Measurements from ENCODE around the gene FBN1.

FBN1 gene

DNA sequence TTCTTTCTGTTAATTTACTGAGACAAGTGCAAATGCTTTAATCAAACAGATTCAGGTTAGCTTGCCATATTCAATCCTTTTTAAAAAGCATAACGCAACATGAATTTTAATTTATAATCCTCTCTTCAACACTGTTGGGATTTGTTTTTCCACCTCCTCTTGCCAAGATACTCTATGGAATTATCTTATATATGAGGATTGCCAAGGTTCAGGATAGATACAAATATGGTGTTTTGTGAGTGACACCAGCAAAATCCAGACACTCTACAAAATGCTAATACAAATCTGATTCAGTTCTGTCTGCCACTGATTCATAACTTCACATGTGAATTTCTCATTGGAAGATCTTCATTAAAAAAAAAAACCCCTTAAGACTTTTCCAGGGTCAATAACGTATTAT is 104.8 kb downstream of the FBN1 start:
- Histone ChIP-seq H3K36me3 (no peaks in the 10 kb centered on the region), H3K9me3 (ENCODE audit: severe bottlenecking) (no peaks in the 10 kb centered on the region), H3K4me3 (ENCODE audit: low read depth, low read length) (no peak overlapping the region), H3K27me3 (ENCODE audit: insufficient read depth, low read depth, severe bottlenecking) (no peaks in the 10 kb centered on the region), H3K27ac (no peak overlapping the region)
- no peak for DNase-seq
- TF ChIP-seq, protein P1, sequence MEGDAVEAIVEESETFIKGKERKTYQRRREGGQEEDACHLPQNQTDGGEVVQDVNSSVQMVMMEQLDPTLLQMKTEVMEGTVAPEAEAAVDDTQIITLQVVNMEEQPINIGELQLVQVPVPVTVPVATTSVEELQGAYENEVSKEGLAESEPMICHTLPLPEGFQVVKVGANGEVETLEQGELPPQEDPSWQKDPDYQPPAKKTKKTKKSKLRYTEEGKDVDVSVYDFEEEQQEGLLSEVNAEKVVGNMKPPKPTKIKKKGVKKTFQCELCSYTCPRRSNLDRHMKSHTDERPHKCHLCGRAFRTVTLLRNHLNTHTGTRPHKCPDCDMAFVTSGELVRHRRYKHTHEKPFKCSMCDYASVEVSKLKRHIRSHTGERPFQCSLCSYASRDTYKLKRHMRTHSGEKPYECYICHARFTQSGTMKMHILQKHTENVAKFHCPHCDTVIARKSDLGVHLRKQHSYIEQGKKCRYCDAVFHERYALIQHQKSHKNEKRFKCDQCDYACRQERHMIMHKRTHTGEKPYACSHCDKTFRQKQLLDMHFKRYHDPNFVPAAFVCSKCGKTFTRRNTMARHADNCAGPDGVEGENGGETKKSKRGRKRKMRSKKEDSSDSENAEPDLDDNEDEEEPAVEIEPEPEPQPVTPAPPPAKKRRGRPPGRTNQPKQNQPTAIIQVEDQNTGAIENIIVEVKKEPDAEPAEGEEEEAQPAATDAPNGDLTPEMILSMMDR (IDR thresholded peaks at IDR 0.05; ENCODE audit: low read depth, low read length): no peak

DNA sequence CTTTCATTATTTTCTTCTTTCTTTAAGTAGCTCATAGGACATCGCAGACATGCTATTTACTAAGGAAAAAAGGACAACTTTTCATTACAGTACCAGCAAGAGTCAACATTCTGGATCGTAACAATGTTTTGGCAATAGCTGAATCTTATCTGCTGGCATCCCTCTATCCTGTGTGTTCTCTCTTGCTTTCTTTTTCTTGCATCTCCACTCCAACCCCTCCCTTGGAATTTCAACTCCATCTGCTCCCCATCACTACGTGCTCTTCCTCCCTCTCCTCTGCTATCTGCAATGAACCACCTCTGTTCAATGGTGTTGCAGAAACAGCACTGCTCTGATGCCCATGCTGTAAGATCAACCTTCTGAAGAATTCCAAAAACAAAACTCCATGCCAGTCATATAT is 106.6 kb downstream of the FBN1 start:
- no peaks in the 10 kb centered on the region for H3K27me3 ChIP-seq (ENCODE audit: insufficient read depth, low read depth, severe bottlenecking)
- H3K27ac ChIP-seq: no peak overlapping the region
- TF ChIP-seq, protein P1 (IDR thresholded peaks at IDR 0.05; ENCODE audit: low read depth, low read length): no peak
- no peaks in the 10 kb centered on the region for H3K36me3 ChIP-seq
- H3K9me3 ChIP-seq (ENCODE audit: severe bottlenecking): no peaks in the 10 kb centered on the region
- no peak overlapping the region for H3K4me3 ChIP-seq (ENCODE audit: low read depth, low read length)
- DNase-seq: no peak

DNA sequence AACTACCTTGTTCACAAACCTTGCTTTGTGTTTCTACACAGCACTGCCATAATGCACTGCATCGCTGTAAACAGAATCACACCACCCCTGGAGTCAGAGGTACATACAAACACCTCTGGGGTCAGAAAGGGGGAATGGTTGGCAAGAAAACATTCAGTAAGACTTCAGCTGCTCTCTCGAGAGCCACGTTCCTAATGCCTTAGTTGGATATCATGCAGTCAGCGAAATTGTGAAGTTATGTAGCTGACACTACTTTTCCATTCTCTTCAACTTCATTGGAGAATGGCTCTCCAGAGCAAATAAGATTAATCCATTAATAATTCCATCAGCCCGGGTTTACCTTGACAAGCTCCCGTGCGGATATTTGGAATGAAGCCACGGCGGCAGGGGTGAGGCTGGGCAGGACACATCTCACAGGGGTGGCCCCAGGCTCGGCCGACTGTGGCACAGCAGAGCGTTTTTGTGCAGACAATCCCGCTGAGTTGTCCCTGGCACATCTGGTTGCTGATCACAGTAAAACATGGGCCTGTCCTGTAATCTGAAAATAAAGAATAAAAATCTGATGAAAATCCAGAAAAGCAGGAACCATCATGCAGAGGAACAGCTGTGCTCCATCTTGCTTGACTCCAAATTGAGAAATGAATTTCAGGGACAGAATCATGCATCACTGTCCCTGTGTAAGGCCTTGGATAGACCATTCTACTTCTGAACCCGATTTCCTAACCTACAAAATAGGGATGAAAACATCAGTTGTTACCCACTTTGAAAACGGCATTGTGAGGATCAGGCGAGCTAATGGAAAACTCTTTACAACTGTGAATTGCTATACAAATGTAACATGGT is 108.0 kb downstream of the FBN1 start:
- Histone ChIP-seq H3K9me3 (ENCODE audit: severe bottlenecking) (no peaks in the 10 kb centered on the region), H3K4me3 (ENCODE audit: low read depth, low read length) (no peak overlapping the region), H3K36me3 (no peaks in the 10 kb centered on the region), H3K27ac (no peak overlapping the region), H3K27me3 (ENCODE audit: insufficient read depth, low read depth, severe bottlenecking) (no peaks in the 10 kb centered on the region)
- DNase-seq: no peak
- TF ChIP-seq, protein P1 (IDR thresholded peaks at IDR 0.05; ENCODE audit: low read depth, low read length): no peak

DNA sequence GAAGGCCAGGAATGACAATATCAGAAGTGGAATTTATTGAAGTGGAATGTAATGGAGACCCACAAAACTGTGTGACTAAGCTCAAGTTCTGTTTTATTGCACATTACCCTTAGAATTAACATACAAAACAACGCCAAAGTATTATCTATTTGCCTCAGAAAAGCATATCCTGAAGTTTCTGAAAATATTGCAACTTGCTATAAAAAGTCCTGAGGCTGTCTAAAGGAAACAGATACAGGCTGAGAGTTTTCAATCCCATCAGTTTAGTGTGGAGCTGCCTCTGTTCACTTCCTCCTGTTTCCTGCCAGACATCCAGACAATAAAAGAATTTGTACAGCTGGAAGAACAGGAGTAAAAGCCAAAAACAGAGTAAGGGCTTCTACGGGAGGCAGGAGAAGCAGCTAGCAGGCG is 108.8 kb downstream of the FBN1 start:
- H3K36me3 ChIP-seq: no peaks in the 10 kb centered on the region
- no peak overlapping the region for H3K4me3 ChIP-seq (ENCODE audit: low read depth, low read length)
- no peak overlapping the region for H3K27ac ChIP-seq
- DNase-seq: no peak
- TF ChIP-seq, protein P1 (IDR thresholded peaks at IDR 0.05; ENCODE audit: low read depth, low read length): no peak
- H3K9me3 ChIP-seq (ENCODE audit: severe bottlenecking): no peaks in the 10 kb centered on the region
- H3K27me3 ChIP-seq (ENCODE audit: insufficient read depth, low read depth, severe bottlenecking): no peaks in the 10 kb centered on the region

DNA sequence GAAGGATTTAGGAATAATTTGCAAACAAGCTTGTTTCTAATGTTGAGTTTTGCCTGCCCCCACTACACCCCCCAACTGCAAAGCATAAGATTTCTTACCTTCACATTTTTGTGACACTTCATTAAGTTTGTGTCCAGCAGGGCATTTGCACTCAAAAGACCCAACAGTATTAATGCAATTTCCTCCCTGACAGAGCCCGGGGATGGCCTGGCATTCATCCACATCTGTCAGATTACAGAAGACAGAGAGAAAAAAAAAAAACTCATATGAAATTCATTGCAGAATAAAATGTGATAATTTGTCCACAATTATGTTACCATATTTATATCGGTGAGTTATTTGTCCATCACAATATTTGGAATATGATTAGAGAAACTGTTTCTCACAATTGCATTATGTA is 111.5 kb downstream of the FBN1 start:
- no peaks in the 10 kb centered on the region for H3K36me3 ChIP-seq
- TF ChIP-seq, protein P1 (IDR thresholded peaks at IDR 0.05; ENCODE audit: low read depth, low read length): no peak
- DNase-seq: no peak
- no peak overlapping the region for H3K27ac ChIP-seq
- no peak overlapping the region for H3K4me3 ChIP-seq (ENCODE audit: low read depth, low read length)
- H3K9me3 ChIP-seq (ENCODE audit: severe bottlenecking): no peaks in the 10 kb centered on the region
- H3K27me3 ChIP-seq (ENCODE audit: insufficient read depth, low read depth, severe bottlenecking): no peaks in the 10 kb centered on the region

DNA sequence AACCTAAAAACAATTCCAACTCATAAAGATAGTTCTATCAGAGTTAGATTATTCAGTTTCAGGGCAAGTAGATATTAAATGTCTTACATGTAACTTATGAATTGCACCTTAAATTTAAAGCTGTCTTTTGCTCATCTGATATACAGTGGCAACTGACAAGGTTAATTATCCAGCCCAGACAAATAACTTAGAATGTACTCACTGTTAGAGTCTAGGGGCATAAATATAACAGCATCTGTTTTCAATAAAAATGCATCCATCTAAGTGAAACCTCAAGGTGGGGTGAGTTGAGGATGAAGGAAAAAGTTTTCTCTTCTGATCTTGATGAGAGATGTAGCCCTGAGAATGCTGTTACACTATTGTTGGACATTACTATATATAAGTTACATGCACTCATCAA is 112.6 kb downstream of the FBN1 start:
- H3K36me3 ChIP-seq: no peaks in the 10 kb centered on the region
- no peak overlapping the region for H3K27ac ChIP-seq
- H3K4me3 ChIP-seq (ENCODE audit: low read depth, low read length): no peak overlapping the region
- no peaks in the 10 kb centered on the region for H3K9me3 ChIP-seq (ENCODE audit: severe bottlenecking)
- H3K27me3 ChIP-seq (ENCODE audit: insufficient read depth, low read depth, severe bottlenecking): no peaks in the 10 kb centered on the region
- DNase-seq: no peak
- TF ChIP-seq, protein P1 (IDR thresholded peaks at IDR 0.05; ENCODE audit: low read depth, low read length): no peak
